H9 (cell line): ENCODE measurements around the gene PLCH1. TPM values are rescaled to one million over a fixed set of nuclear protein-coding genes. Genes with fewer than 3 reads are reported as not detected.

Experiments
- DNase-seq: peaks from one replicate; pipeline ENCODE4 v3.0.0-alpha.2; 2017
- H2AFZ ChIP-seq: one replicate; pipeline ENCODE4 v1.6.1; 2013; ENCODE audit warnings: mild to moderate bottlenecking, low read length, control low read depth, moderate library complexity
- H2AK5ac ChIP-seq: 2 replicates; pipeline ENCODE4 v1.6.1; 2013; ENCODE audit warnings: low read length, control low read depth, mixed read lengths; ENCODE audit not compliant: insufficient read length
- H2BK120ac ChIP-seq: one replicate; pipeline ENCODE4 v1.6.1; 2013; ENCODE audit warnings: low read depth, mild to moderate bottlenecking, low read length, control low read depth, inconsistent platforms; ENCODE audit not compliant: poor library complexity, severe bottlenecking
- H2BK12ac ChIP-seq: 2 replicates; pipeline ENCODE4 v1.6.1; 2013; ENCODE audit warnings: low read length, control low read depth, mixed read lengths, low read depth; ENCODE audit not compliant: insufficient read length
- H2BK15ac ChIP-seq: 2 replicates; pipeline ENCODE4 v1.6.1; 2013; ENCODE audit warnings: low read depth, low read length, control low read depth
- H2BK20ac ChIP-seq: one replicate; pipeline ENCODE4 v1.6.1; 2013; ENCODE audit warnings: low read depth, mild to moderate bottlenecking, low read length, control low read depth, inconsistent platforms; ENCODE audit not compliant: poor library complexity, severe bottlenecking
- H2BK5ac ChIP-seq: 2 replicates; pipeline ENCODE4 v1.6.1; 2013; ENCODE audit warnings: low read length, control low read depth, mixed read lengths; ENCODE audit not compliant: insufficient read length
- H3K14ac ChIP-seq: 2 replicates; pipeline ENCODE4 v1.6.1; 2013; ENCODE audit warnings: low read length, control low read depth; ENCODE audit not compliant: insufficient read depth
- H3K18ac ChIP-seq: 2 replicates; pipeline ENCODE4 v1.6.1; 2013; ENCODE audit warnings: low read depth, mild to moderate bottlenecking, mixed read lengths, low read length, control low read depth; ENCODE audit not compliant: insufficient read length
- H3K23ac ChIP-seq: 2 replicates; pipeline ENCODE4 v1.6.1; 2013; ENCODE audit warnings: low read length, control low read depth, mixed read lengths, low read depth; ENCODE audit not compliant: insufficient read length
- H3K23me2 ChIP-seq: 2 replicates; pipeline ENCODE4 v1.6.1; 2013; ENCODE audit warnings: low read depth, mild to moderate bottlenecking, mixed read lengths, low read length, control low read depth; ENCODE audit not compliant: insufficient read length, poor library complexity, severe bottlenecking
- H3K27ac ChIP-seq: 2 replicates; pipeline ENCODE4 v1.5.1; 2013; ENCODE audit warnings: low read length, control low read depth, mixed read lengths, low read depth; ENCODE audit not compliant: insufficient read length
- H3K27me3 ChIP-seq: 2 replicates; pipeline ENCODE4 v1.6.1; 2013; ENCODE audit warnings: low read length, control low read depth, inconsistent platforms; ENCODE audit not compliant: insufficient read depth
- H3K4ac ChIP-seq: 2 replicates; pipeline ENCODE4 v1.6.1; 2013; ENCODE audit warnings: low read depth, mild to moderate bottlenecking, control low read depth, inconsistent platforms, low read length, moderate library complexity
- H3K4me1 ChIP-seq: 2 replicates; pipeline ENCODE4 v1.6.1; 2013; ENCODE audit warnings: low read length, control low read depth, inconsistent platforms; ENCODE audit not compliant: insufficient read depth
- H3K4me2 ChIP-seq: 2 replicates; pipeline ENCODE4 v1.6.1; 2013; ENCODE audit warnings: low read length, control low read depth, mixed read lengths; ENCODE audit not compliant: insufficient read length, insufficient read depth
- H3K56ac ChIP-seq: 2 replicates; pipeline ENCODE4 v1.6.1; 2013; ENCODE audit warnings: low read depth, mild to moderate bottlenecking, mixed read lengths, low read length, control low read depth; ENCODE audit not compliant: insufficient read length
- H3K79me1 ChIP-seq: 2 replicates; pipeline ENCODE4 v1.6.1; 2013; ENCODE audit warnings: low read depth, mild to moderate bottlenecking, moderate library complexity, low read length, control low read depth, inconsistent platforms; ENCODE audit not compliant: insufficient read depth, poor library complexity, severe bottlenecking
- H3K79me2 ChIP-seq: 2 replicates; pipeline ENCODE4 v1.6.1; 2013; ENCODE audit warnings: low read length, control low read depth, inconsistent platforms; ENCODE audit not compliant: insufficient read depth
- H3K9ac ChIP-seq: 2 replicates; pipeline ENCODE4 v1.6.1; 2013; ENCODE audit warnings: low read length, control low read depth, mixed read lengths; ENCODE audit not compliant: insufficient read length; ENCODE audit errors: extremely low read depth
- H3K9me3 ChIP-seq: one replicate; pipeline ENCODE4 v1.6.1; 2013; ENCODE audit warnings: low read depth, low read length, inconsistent platforms; ENCODE audit not compliant: control insufficient read depth
- H3T11ph ChIP-seq: one replicate; pipeline ENCODE4 v1.6.1; 2013; ENCODE audit warnings: mild to moderate bottlenecking, low read length, control low read depth, inconsistent platforms
- H4K20me1 ChIP-seq: one replicate; pipeline ENCODE4 v1.6.1; 2013; ENCODE audit not compliant: control insufficient read depth, insufficient read length, insufficient read depth
- H4K5ac ChIP-seq: 2 replicates; pipeline ENCODE4 v1.6.1; 2013; ENCODE audit warnings: low read depth, mild to moderate bottlenecking, mixed read lengths, low read length, control low read depth; ENCODE audit not compliant: insufficient read length
- H4K8ac ChIP-seq: replicated peaks from 2 replicates; pipeline ENCODE4 v1.6.1; 2013; ENCODE audit warnings: low read length, control low read depth, mixed read lengths, low read depth; ENCODE audit not compliant: insufficient read length
- H4K91ac ChIP-seq: 2 replicates; pipeline ENCODE4 v1.6.1; 2013; ENCODE audit warnings: low read depth, mild to moderate bottlenecking, moderate library complexity, mixed read lengths, low read length, control low read depth; ENCODE audit not compliant: insufficient read length
- H3K27ac Mint-ChIP-seq, 3 experiments: 2 replicates in 2 of 3; 3 replicates in 1 of 3; pipeline ENCODE4 v1.8.0; 2020 to 2021; ENCODE audit warnings: mixed read lengths in 3 of 3, mild to moderate bottlenecking in 1 of 3, moderate library complexity in 1 of 3
- H3K27me3 Mint-ChIP-seq: 2 replicates; pipeline ENCODE4 v1.8.0; 2021; ENCODE audit warnings: low read depth, mild to moderate bottlenecking, moderate library complexity, mixed read lengths
- H3K36me3 Mint-ChIP-seq, 3 experiments: 2 replicates in 2 of 3; 3 replicates in 1 of 3; pipeline ENCODE4 v1.8.0; 2020 to 2021; ENCODE audit warnings: low read depth in 3 of 3, mixed read lengths in 3 of 3; ENCODE audit not compliant: insufficient read depth in 1 of 3
- H3K4me1 Mint-ChIP-seq, 2 experiments: 2 replicates each; pipeline ENCODE4 v1.8.0; 2020; ENCODE audit warnings: mixed read lengths in 2 of 2
- H3K4me3 Mint-ChIP-seq, 2 experiments: 2 replicates in 1 of 2; 3 replicates in 1 of 2; pipeline ENCODE4 v1.8.0; 2020 to 2021; ENCODE audit warnings: mild to moderate bottlenecking in 2 of 2, mixed read lengths in 2 of 2, moderate library complexity in 1 of 2
- H3K9me3 Mint-ChIP-seq, 2 experiments: 2 replicates in 1 of 2; 3 replicates in 1 of 2; pipeline ENCODE4 v1.8.0; 2020; ENCODE audit warnings: mild to moderate bottlenecking in 2 of 2, mixed read lengths in 2 of 2, moderate library complexity in 1 of 2
- CTCF ChIP-seq: fragments of 200-600 bp; sonication (generic); conservative IDR thresholded peaks from 3 replicates; pipeline ENCODE4 v1.8.0; 2021; ENCODE audit warnings: antibody characterized with exemption, mild to moderate bottlenecking
- WGBS: extraction: QIAGEN DNeasy Blood & Tissue Kit; methylation state at CpG from one replicate; pipeline ENCODE4 v1.1.7; 2013; ENCODE audit warnings: missing lambda C conversion rate, low lambda C conversion rate, mixed read lengths; ENCODE audit not compliant: insufficient read length; ENCODE audit errors: extremely low coverage; 5-methylcytosine and 5-hydroxymethylcytosine counted together
- total RNA-seq: library from RNA; stranded (reverse); gene quantifications from 2 replicates; pipeline ENCODE4 v1.2.1, GENCODE V29; 2021

PLCH1 gene
- total RNA-seq, 1 experiment from 2014 or later: 19.0 TPM

DNA sequence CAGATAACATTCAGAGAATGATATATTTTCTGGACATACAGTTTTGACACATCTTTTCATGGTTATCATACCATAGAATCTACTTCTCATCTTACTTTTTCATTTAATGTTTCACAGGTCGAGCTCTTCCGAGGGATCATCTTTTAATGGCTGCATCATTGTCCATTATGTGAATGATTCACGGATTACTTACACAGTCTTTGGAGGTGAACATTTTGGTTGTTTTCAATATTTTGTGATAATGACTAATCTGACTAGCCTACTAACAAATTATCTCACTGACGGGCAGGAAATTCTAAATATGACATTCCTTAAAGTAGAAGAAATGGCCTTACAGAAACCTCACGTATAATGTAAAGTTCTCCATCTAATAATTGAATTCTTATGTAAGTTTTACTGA lies 242.2 kb downstream of the PLCH1 start:
- WGBS: no CpG with 5 or more reads among the region's 5 CpGs
- Mint-ChIP-seq H3K27ac (no peak overlapping the region), H3K4me1 (peaks cover 3 to 16% of the 10 kb centered on the region in 2 experiments), H3K27me3 (no peaks in the 10 kb centered on the region), H3K9me3 (peaks cover 0 to 3% of the 10 kb centered on the region in 2 experiments; a peak in 1 of 5 replicates), H3K4me3 (no peak overlapping the region), H3K36me3 (peaks cover 13 to 17% (median 15%) of the 10 kb centered on the region in 3 experiments)
- H2BK5ac ChIP-seq: no peak overlapping the region
- no peak overlapping the region for H3K4ac ChIP-seq
- no peaks in the 10 kb centered on the region; the same call in 1 of the 2 replicates for H3K4me1 ChIP-seq
- H3K9ac ChIP-seq: no peak overlapping the region
- TF ChIP-seq CTCF: no peak
- H3K4me2 ChIP-seq: no peak overlapping the region
- no peak overlapping the region for H4K8ac ChIP-seq
- no peak overlapping the region for H3T11ph ChIP-seq
- H4K5ac ChIP-seq: no peak overlapping the region
- H3K9me3 ChIP-seq: no peaks in the 10 kb centered on the region
- no peak overlapping the region for H2BK20ac ChIP-seq
- H2AK5ac ChIP-seq: no peak overlapping the region
- no peak overlapping the region for H3K56ac ChIP-seq
- no peak overlapping the region for H3K14ac ChIP-seq
- H3K27ac ChIP-seq: no peak overlapping the region
- H3K27me3 ChIP-seq: no peaks in the 10 kb centered on the region
- no peaks in the 10 kb centered on the region for H4K20me1 ChIP-seq
- no peak overlapping the region for H3K18ac ChIP-seq
- H3K23me2 ChIP-seq: no peaks in the 10 kb centered on the region
- DNase-seq: no peak
- no peak overlapping the region for H2AFZ ChIP-seq
- H3K23ac ChIP-seq: no peak overlapping the region
- no peaks in the 10 kb centered on the region; the same call in 1 of the 2 replicates for H3K79me2 ChIP-seq
- H2BK12ac ChIP-seq: no peak overlapping the region
- no peak overlapping the region for H2BK120ac ChIP-seq
- no peak overlapping the region for H2BK15ac ChIP-seq
- H4K91ac ChIP-seq: no peak overlapping the region
- H3K79me1 ChIP-seq: no peaks in the 10 kb centered on the region
